Caco-2 (cell line): ENCODE measurements around the gene UQCRC2. TPM values are rescaled to one million over a fixed set of nuclear protein-coding genes. Genes with fewer than 3 reads are reported as not detected.

Experiments used
- BruUV-seq: library from RNA; stranded (reverse); fragments of 400-500 nt; replicated peaks from 2 replicates; lab custom pipeline; 2021; lab: Mats Ljungman, UMichigan
- CTCF ChIA-PET: fragments of 300-600 bp; sonication (Branson Sonifier 250); formaldehyde crosslinking; loops from one replicate; lab custom pipeline; 2022; ENCODE audit warnings: antibody characterized with exemption; lab: Charles Lee
- POLR2A ChIA-PET: fragments of 300-600 bp; sonication (Branson Sonifier 250); formaldehyde crosslinking; loops from one replicate; lab custom pipeline; 2022; ENCODE audit warnings: antibody characterized with exemption; lab: Charles Lee
- DNase-seq, 2 experiments: peaks; one replicate each; pipeline versions ENCODE4 v3.0.0 to v3.0.0-alpha.2; 2020 to 2022
- H3K27me3 ChIP-seq: replicated peaks from 2 replicates; pipeline ENCODE4 v1.6.0; 2011; ENCODE audit warnings: low read length; ENCODE audit not compliant: control insufficient read depth, insufficient read depth
- H3K36me3 ChIP-seq: 2 replicates; pipeline ENCODE4 v1.5.1; 2011; ENCODE audit warnings: low read length; ENCODE audit not compliant: control insufficient read depth, insufficient read depth
- H3K4me1 ChIP-seq: fragments of 250-450 bp; sonication (Bioruptor Pico); 2 replicates; pipeline ENCODE4 v1.5.1; 2020; ENCODE audit warnings: mild to moderate bottlenecking
- H3K4me3 ChIP-seq: 2 replicates; pipeline ENCODE4 v1.5.1; 2011; ENCODE audit warnings: low read depth, mild to moderate bottlenecking, control low read depth, low read length
- H3K9me3 ChIP-seq: fragments of 250-450 bp; sonication (Bioruptor Pico); 2 replicates; pipeline ENCODE4 v1.5.1; 2020; ENCODE audit warnings: mild to moderate bottlenecking, moderate library complexity
- H3K27ac Mint-ChIP-seq: one replicate; pipeline ENCODE4 v1.8.0; 2022; ENCODE audit warnings: mixed read lengths; ENCODE audit not compliant: unreplicated experiment
- H3K27me3 Mint-ChIP-seq: one replicate; pipeline ENCODE4 v1.8.0; 2022; ENCODE audit warnings: mixed read lengths; ENCODE audit not compliant: insufficient read depth, unreplicated experiment
- H3K36me3 Mint-ChIP-seq: one replicate; pipeline ENCODE4 v1.8.0; 2022; ENCODE audit warnings: mild to moderate bottlenecking, mixed read lengths; ENCODE audit not compliant: insufficient read depth, unreplicated experiment
- H3K4me1 Mint-ChIP-seq: one replicate; pipeline ENCODE4 v1.8.0; 2022; ENCODE audit warnings: low read depth, mixed read lengths; ENCODE audit not compliant: unreplicated experiment
- H3K4me3 Mint-ChIP-seq: one replicate; pipeline ENCODE4 v1.8.0; 2022; ENCODE audit warnings: mild to moderate bottlenecking, moderate library complexity, mixed read lengths; ENCODE audit not compliant: unreplicated experiment
- H3K9me3 Mint-ChIP-seq: one replicate; pipeline ENCODE4 v1.8.0; 2022; ENCODE audit warnings: mixed read lengths; ENCODE audit not compliant: unreplicated experiment
- CTCF ChIP-seq, 2 experiments: fragments of 200-600 bp in 1 of 2; IDR thresholded peaks; 1 replicate in 1 of 2; 2 replicates in 1 of 2; pipeline versions ENCODE4 v1.5.1 to v1.8.0; 2011 to 2022; ENCODE audit warnings: antibody characterized with exemption in 1 of 2, control low read depth in 1 of 2, inconsistent platforms in 1 of 2, low read depth in 1 of 2, low read length in 1 of 2, mild to moderate bottlenecking in 1 of 2, moderate library complexity in 1 of 2; ENCODE audit not compliant: insufficient read depth in 1 of 2, severe bottlenecking in 1 of 2, unreplicated experiment in 1 of 2
- intact Hi-C: fragments of 100-400 bp; cut with micrococcal nuclease; formaldehyde crosslinking; loops from one replicate; pipeline ENCODE4 v1.10.0; 2022; ENCODE audit not compliant: unreplicated experiment
- total RNA-seq: library from RNA; stranded (reverse); gene quantifications from 2 replicates; pipeline ENCODE4 v1.2.3, GENCODE V29; 2022

Gene UQCRC2
- total RNA-seq, 1 experiment from 2014 or later, result 225 TPM

DNA sequence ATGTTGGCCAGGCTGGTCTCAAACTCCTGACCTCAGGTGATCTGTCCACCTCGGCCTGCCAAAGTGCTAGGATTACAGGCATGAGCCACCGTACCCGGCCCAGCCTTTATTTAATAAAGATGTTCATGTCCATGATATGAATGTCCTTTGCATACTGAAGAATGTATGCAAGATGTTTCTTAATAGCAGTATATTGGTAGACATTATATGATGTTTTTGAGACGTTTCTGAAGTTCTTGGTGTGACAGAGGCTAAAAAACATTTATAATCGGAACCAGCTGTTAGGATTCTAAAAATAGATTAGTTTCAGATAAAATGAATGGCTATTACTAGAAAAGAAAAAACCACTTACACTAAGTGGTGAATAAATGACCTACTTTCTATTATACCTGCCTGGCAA lies 36.0 kb downstream of the UQCRC2 start:
- ChIA-PET CTCF (interaction anchor here (0.8 kb wide), 1 partner anchor 89 kb away, joined by 4 read pairs; no protein-coding TSS in a partner anchor), POLR2A (interaction anchor here (0.5 kb wide), 1 partner anchor 737 kb away, joined by 10 read pairs; no protein-coding TSS in a partner anchor)
- intact Hi-C loops, result no loop called here

GRCh38 chr16:21989751-21990150 lies 36.6 kb downstream of the UQCRC2 start:
- no peak overlapping the region for H3K4me3 Mint-ChIP-seq
- H3K9me3 Mint-ChIP-seq, result no peaks in the 10 kb centered on the region
- no peak for TF ChIP-seq CTCF (IDR thresholded peaks at IDR 0.05; ENCODE audit: insufficient read depth in 1 of 2, low read depth in 1 of 2, low read length in 1 of 2, severe bottlenecking in 1 of 2, unreplicated experiment in 1 of 2)
- H3K36me3 Mint-ChIP-seq, result no peaks in the 10 kb centered on the region
- no peaks in the 10 kb centered on the region for H3K9me3 ChIP-seq
- H3K27me3 ChIP-seq, result no peaks in the 10 kb centered on the region
- BruUV-seq, result no TSS peak
- H3K4me1 Mint-ChIP-seq, result no peaks in the 10 kb centered on the region
- intact Hi-C loops, result no loop called here
- H3K27ac Mint-ChIP-seq, result no peak overlapping the region
- H3K4me1 ChIP-seq, result no peaks in the 10 kb centered on the region
- no peaks in the 10 kb centered on the region for H3K27me3 Mint-ChIP-seq
- ChIA-PET CTCF (interaction anchor here (0.8 to 1.7 kb wide), 3 partner anchors 10 to 109 kb away, joined by 3 to 4 read pairs (median 4); no protein-coding TSS in a partner anchor), POLR2A (interaction anchor here (0.5 kb wide), 2 partner anchors 71 to 737 kb away, joined by 4 to 10 read pairs; no protein-coding TSS in a partner anchor)
- no peak overlapping the region for H3K4me3 ChIP-seq
- no peak for DNase-seq
- H3K36me3 ChIP-seq, result no peaks in the 10 kb centered on the region

More for the DNA sequence above, 36.0 kb downstream of the UQCRC2 start:
- Histone ChIP-seq H3K4me1 (no peaks in the 10 kb centered on the region), H3K4me3 (no peak overlapping the region), H3K27me3 (no peaks in the 10 kb centered on the region), H3K9me3 (no peaks in the 10 kb centered on the region), H3K36me3 (no peaks in the 10 kb centered on the region)
- BruUV-seq, result no TSS peak
- H3K36me3 Mint-ChIP-seq, result peaks cover 2% of the 10 kb centered on the region
- no peak overlapping the region for H3K4me3 Mint-ChIP-seq
- H3K27ac Mint-ChIP-seq, result no peak overlapping the region
- no peaks in the 10 kb centered on the region for H3K27me3 Mint-ChIP-seq
- H3K4me1 Mint-ChIP-seq, result no peaks in the 10 kb centered on the region
- DNase-seq, result no peak
- H3K9me3 Mint-ChIP-seq, result no peaks in the 10 kb centered on the region
- TF ChIP-seq CTCF (IDR thresholded peaks at IDR 0.05; ENCODE audit: insufficient read depth in 1 of 2, low read depth in 1 of 2, low read length in 1 of 2, severe bottlenecking in 1 of 2, unreplicated experiment in 1 of 2), result no peak

DNA sequence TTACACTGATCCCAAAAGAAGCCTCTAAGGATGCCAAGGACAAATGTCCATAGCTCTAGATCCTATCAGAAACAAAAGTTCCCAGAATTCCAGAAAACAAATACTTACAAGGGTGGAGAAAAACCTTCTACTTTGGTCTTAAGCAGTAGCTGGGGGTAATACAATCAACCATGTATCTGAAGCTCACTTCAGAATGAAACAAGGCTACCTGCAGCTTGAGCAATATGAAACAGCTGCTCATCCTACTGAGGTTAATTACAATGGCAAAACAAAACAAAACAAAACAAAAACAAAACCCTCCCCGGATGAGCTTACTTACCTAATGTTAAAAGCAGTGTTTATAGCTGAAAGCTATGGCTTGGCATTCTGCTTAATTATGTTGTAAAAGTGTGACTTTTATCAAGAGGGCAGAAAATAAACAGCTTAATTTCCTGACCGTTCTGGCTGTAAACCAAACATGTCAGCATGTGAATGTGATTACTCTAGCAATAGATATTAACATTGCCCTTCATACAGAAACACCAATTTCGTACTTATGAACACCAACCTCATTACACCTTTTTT lies 37.3 kb downstream of the UQCRC2 start:
- Histone ChIP-seq H3K9me3 (no peaks in the 10 kb centered on the region), H3K27me3 (no peaks in the 10 kb centered on the region), H3K4me3 (no peak overlapping the region), H3K4me1 (no peaks in the 10 kb centered on the region), H3K36me3 (no peaks in the 10 kb centered on the region)
- H3K36me3 Mint-ChIP-seq, result no peaks in the 10 kb centered on the region
- H3K9me3 Mint-ChIP-seq, result no peaks in the 10 kb centered on the region
- H3K27me3 Mint-ChIP-seq, result no peaks in the 10 kb centered on the region
- CTCF ChIA-PET, result interaction anchor here (0.9 to 1.7 kb wide), 3 partner anchors 9 to 198 kb away, joined by 3 to 4 read pairs (median 4); no protein-coding TSS in a partner anchor
- no peak for TF ChIP-seq CTCF (IDR thresholded peaks at IDR 0.05; ENCODE audit: insufficient read depth in 1 of 2, low read depth in 1 of 2, low read length in 1 of 2, severe bottlenecking in 1 of 2, unreplicated experiment in 1 of 2)
- no peaks in the 10 kb centered on the region for H3K4me1 Mint-ChIP-seq
- no peak for DNase-seq
- intact Hi-C loops, result no loop called here
- no TSS peak for BruUV-seq
- no peak overlapping the region for H3K27ac Mint-ChIP-seq
- POLR2A ChIA-PET, result no interaction called here
- no peak overlapping the region for H3K4me3 Mint-ChIP-seq
